Measurements from ENCODE around the gene B3GNT2.
"Not testable (repeated sequence)": the region's sequence is repeated elsewhere in the genome, so short reads cannot be mapped to it uniquely, and the experiment has no call there.

Gene B3GNT2

GRCh38 chr2:62243983-62244382 lies 48.1 kb downstream of the B3GNT2 start:
- DNase-seq: no peak

GRCh38 chr2:62248226-62248625 lies 52.3 kb downstream of the B3GNT2 start:
- no peak for DNase-seq

GRCh38 chr2:62250239-62250638 lies 54.3 kb downstream of the B3GNT2 start:
- no peak for DNase-seq

GRCh38 chr2:62254424-62255266 lies 58.7 kb downstream of the B3GNT2 start:
- no peak for DNase-seq

- DNase-seq: no peak
These were observed 61.6 kb downstream of the B3GNT2 start for GRCh38 chr2:62257466-62257865.

GRCh38 chr2:62263076-62263715 lies 67.3 kb downstream of the B3GNT2 start:
- DNase-seq: no peak

GRCh38 chr2:62264186-62264585 lies 68.3 kb downstream of the B3GNT2 start:
- DNase-seq: no peak

GRCh38 chr2:62265106-62265505 lies 69.2 kb downstream of the B3GNT2 start:
- DNase-seq: no peak

GRCh38 chr2:62266433-62267038 lies 70.6 kb downstream of the B3GNT2 start:
- DNase-seq: no peak

GRCh38 chr2:62267696-62268095 lies 71.8 kb downstream of the B3GNT2 start:
- DNase-seq: no peak

GRCh38 chr2:62268681-62269188 lies 72.8 kb downstream of the B3GNT2 start:
- not testable (repeated sequence) for DNase-seq

GRCh38 chr2:62270728-62271127 lies 74.8 kb downstream of the B3GNT2 start:
- no peak for DNase-seq

Measured in activated CD4-positive, CD25-positive, alpha-beta regulatory T cell (primary cell).